HEK293 (cell line): Measurements from ENCODE around the gene FRMPD4.

Experiments used
- CTCF ChIA-PET: fragments of 350-600 bp; formaldehyde crosslinking; extraction: SDS; loops from one replicate; lab custom pipeline; 2021; ENCODE audit warnings: antibody characterized with exemption; lab: Yijun Ruan, JAX
- POLR2A ChIA-PET: fragments of 300-600 bp; formaldehyde crosslinking; extraction: SDS; loops from one replicate; lab custom pipeline; 2020; ENCODE audit warnings: antibody characterized with exemption, inconsistent platforms; lab: Yijun Ruan, JAX
- H3K27ac ChIP-seq: fragments of 200-500 bp; sonication (Bioruptor generic); 2 replicates; pipeline ENCODE4 v1.5.1; 2014; ENCODE audit warnings: low read depth, low read length, control low read depth, inconsistent platforms; ENCODE audit errors: extremely low read depth
- H3K36me3 ChIP-seq, 2 experiments: fragments of 200-500 bp in 1 of 2; sonication (Bioruptor generic) in 1 of 2; 1 replicate in 1 of 2; 2 replicates in 1 of 2; pipeline ENCODE4 v1.5.1; 2014 to 2017; ENCODE audit warnings: inconsistent platforms in 2 of 2, low read length in 2 of 2; ENCODE audit not compliant: control insufficient read depth in 2 of 2, insufficient read depth in 1 of 2
- H3K4me1 ChIP-seq: fragments of 200-500 bp; sonication (Bioruptor generic); 2 replicates; pipeline ENCODE4 v1.5.1; 2014; ENCODE audit warnings: mild to moderate bottlenecking, low read length, inconsistent platforms; ENCODE audit not compliant: control insufficient read depth, insufficient read depth
- H3K4me3 ChIP-seq: 2 replicates; pipeline ENCODE4 v1.5.1; 2011; ENCODE audit warnings: low read depth, mild to moderate bottlenecking, control low read depth, low read length, moderate library complexity
- H3K9me3 ChIP-seq: fragments of 200-500 bp; sonication (Bioruptor generic); 2 replicates; pipeline ENCODE4 v1.5.1; 2014; ENCODE audit warnings: low read depth, low read length, inconsistent platforms; ENCODE audit not compliant: control insufficient read depth, insufficient read depth
- MYNN ChIP-seq: fragments of 450-650 bp; formaldehyde crosslinking; IDR thresholded peaks from 2 replicates; pipeline ENCODE4 v1.5.1; 2016; ENCODE audit warnings: missing biosample characterization, missing genetic modification characterization, borderline replicate concordance
- MZF1 ChIP-seq: fragments of 450-650 bp; formaldehyde crosslinking; IDR thresholded peaks from 2 replicates; pipeline ENCODE4 v1.5.1; 2017; ENCODE audit warnings: missing biosample characterization, missing genetic modification characterization, borderline replicate concordance
- OSR2 ChIP-seq: fragments of 450-650 bp; formaldehyde crosslinking; IDR thresholded peaks from 2 replicates; pipeline ENCODE4 v1.5.1; 2016; ENCODE audit warnings: missing biosample characterization, missing genetic modification characterization
- SP2 ChIP-seq: fragments of 450-650 bp; formaldehyde crosslinking; IDR thresholded peaks from 2 replicates; pipeline ENCODE4 v1.5.1; 2016; ENCODE audit warnings: missing biosample characterization, missing genetic modification characterization
- ZBTB17 ChIP-seq: fragments of 450-650 bp; formaldehyde crosslinking; IDR thresholded peaks from 2 replicates; pipeline ENCODE4 v1.5.1; 2016; ENCODE audit warnings: missing biosample characterization, missing genetic modification characterization
- ZNF121 ChIP-seq: fragments of 450-650 bp; formaldehyde crosslinking; IDR thresholded peaks from 2 replicates; pipeline ENCODE4 v1.5.1; 2016; ENCODE audit warnings: missing biosample characterization, missing genetic modification characterization
- ZNF16 ChIP-seq: fragments of 450-650 bp; formaldehyde crosslinking; IDR thresholded peaks from 2 replicates; pipeline ENCODE4 v1.5.1; 2016; ENCODE audit warnings: low read depth, missing biosample characterization, missing genetic modification characterization
- ZNF184 ChIP-seq: fragments of 450-650 bp; IDR thresholded peaks from 2 replicates; pipeline ENCODE4 v1.5.1; 2018; ENCODE audit warnings: missing biosample characterization, mild to moderate bottlenecking, missing genetic modification characterization
- ZNF223 ChIP-seq: fragments of 450-650 bp; formaldehyde crosslinking; IDR thresholded peaks from 2 replicates; pipeline ENCODE4 v1.5.1; 2016; ENCODE audit warnings: missing biosample characterization, missing genetic modification characterization
- ZNF311 ChIP-seq: fragments of 450-650 bp; formaldehyde crosslinking; IDR thresholded peaks from 2 replicates; pipeline ENCODE4 v1.5.1; 2017; ENCODE audit warnings: missing biosample characterization, missing genetic modification characterization, borderline replicate concordance
- ZNF473 ChIP-seq: fragments of 450-650 bp; formaldehyde crosslinking; IDR thresholded peaks from 2 replicates; pipeline ENCODE4 v1.5.1; 2017; ENCODE audit warnings: missing biosample characterization, missing genetic modification characterization
- ZNF501 ChIP-seq: fragments of 450-650 bp; formaldehyde crosslinking; IDR thresholded peaks from 2 replicates; pipeline ENCODE4 v1.5.1; 2016; ENCODE audit warnings: missing biosample characterization, missing genetic modification characterization
- ZNF521 ChIP-seq: fragments of 450-650 bp; formaldehyde crosslinking; IDR thresholded peaks from 2 replicates; pipeline ENCODE4 v1.5.1; 2017; ENCODE audit warnings: missing biosample characterization, mild to moderate bottlenecking, missing genetic modification characterization
- ZNF548 ChIP-seq: fragments of 450-650 bp; formaldehyde crosslinking; IDR thresholded peaks from 2 replicates; pipeline ENCODE4 v1.5.1; 2016; ENCODE audit warnings: missing biosample characterization, missing genetic modification characterization
- ZNF600 ChIP-seq: fragments of 450-650 bp; formaldehyde crosslinking; IDR thresholded peaks from 2 replicates; pipeline ENCODE4 v1.5.1; 2016; ENCODE audit warnings: missing biosample characterization, missing genetic modification characterization
- ZSCAN30 ChIP-seq: fragments of 450-650 bp; IDR thresholded peaks from 2 replicates; pipeline ENCODE4 v1.5.1; 2018; ENCODE audit warnings: missing biosample characterization, mild to moderate bottlenecking, missing genetic modification characterization, moderate library complexity
- TF ChIP-seq, protein P1 (sequence below): fragments of 450-650 bp; formaldehyde crosslinking; IDR thresholded peaks from 2 replicates; pipeline ENCODE4 v1.5.1; 2016; ENCODE audit warnings: missing biosample characterization, missing genetic modification characterization
- TF ChIP-seq, protein P2 (sequence below): fragments of 450-650 bp; formaldehyde crosslinking; optimal IDR thresholded peaks from 2 replicates; pipeline ENCODE3; 2016; ENCODE audit warnings: missing biosample characterization, mild to moderate bottlenecking, missing genetic modification characterization
- TF ChIP-seq, protein P3 (sequence below): fragments of 450-650 bp; formaldehyde crosslinking; IDR thresholded peaks from 2 replicates; pipeline ENCODE4 v1.5.1; 2016; ENCODE audit warnings: missing biosample characterization, missing genetic modification characterization

Gene FRMPD4

DNA sequence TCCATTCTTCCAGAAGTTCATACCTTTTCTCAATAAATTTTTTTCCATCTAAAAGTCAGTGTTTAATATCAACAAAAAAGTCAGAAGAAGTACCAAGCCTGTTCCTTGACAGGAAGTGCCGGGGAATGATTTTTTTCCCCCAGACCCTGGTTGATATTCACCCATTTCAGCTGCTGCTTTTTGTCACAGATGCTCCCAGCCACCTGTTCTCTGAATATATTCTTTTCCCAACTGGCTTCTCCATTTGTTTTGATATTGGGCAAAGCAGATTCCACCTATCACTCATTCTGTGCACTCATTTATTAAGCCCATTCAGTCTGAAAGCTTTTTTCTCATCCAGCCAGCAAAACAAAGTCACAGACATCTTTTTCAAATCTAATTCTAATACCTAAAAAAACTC, 139.9 kb downstream of the FRMPD4 start (continued):
- TF ChIP-seq, protein P1, sequence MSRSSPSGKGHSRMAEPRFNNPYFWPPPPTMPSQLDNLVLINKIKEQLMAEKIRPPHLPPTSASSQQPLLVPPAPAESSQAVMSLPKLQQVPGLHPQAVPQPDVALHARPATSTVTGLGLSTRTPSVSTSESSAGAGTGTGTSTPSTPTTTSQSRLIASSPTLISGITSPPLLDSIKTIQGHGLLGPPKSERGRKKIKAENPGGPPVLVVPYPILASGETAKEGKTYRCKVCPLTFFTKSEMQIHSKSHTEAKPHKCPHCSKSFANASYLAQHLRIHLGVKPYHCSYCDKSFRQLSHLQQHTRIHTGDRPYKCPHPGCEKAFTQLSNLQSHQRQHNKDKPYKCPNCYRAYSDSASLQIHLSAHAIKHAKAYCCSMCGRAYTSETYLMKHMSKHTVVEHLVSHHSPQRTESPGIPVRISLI = no peak
- TF ChIP-seq ZNF311 (tag by site-specific recombination) (no peak), ZNF16 (no peak)

DNA sequence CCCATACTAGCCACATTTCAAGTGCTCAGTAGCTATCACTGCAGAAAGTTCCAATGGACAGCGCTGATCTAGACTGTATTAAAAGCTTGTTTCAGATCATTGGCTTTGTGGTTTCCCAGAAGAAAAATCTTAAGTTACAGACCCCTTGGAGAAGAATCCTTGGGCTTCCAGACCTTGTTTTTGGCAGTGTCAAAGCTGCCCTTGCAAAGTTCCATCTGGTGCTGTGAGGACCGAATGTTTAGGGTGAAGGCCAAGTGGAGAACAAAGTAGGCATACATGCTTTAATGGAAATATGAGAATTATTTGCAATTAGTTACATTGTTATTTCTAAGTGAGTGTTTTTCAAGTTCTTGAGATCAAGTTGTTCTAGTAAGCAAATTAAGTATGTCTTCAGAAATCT, 144.7 kb downstream of the FRMPD4 start:
- Histone ChIP-seq H3K4me3 (no peak overlapping the region), H3K4me1 (no peaks in the 10 kb centered on the region), H3K9me3 (no peaks in the 10 kb centered on the region), H3K36me3 (no peaks in the 10 kb centered on the region), H3K27ac (no peak overlapping the region)
- ChIA-PET CTCF (interaction anchor here (0.7 kb wide), 1 partner anchor 351 kb away, joined by 5 read pairs; no protein-coding TSS in a partner anchor), POLR2A (no interaction called here)
- TF ChIP-seq, protein P2, sequence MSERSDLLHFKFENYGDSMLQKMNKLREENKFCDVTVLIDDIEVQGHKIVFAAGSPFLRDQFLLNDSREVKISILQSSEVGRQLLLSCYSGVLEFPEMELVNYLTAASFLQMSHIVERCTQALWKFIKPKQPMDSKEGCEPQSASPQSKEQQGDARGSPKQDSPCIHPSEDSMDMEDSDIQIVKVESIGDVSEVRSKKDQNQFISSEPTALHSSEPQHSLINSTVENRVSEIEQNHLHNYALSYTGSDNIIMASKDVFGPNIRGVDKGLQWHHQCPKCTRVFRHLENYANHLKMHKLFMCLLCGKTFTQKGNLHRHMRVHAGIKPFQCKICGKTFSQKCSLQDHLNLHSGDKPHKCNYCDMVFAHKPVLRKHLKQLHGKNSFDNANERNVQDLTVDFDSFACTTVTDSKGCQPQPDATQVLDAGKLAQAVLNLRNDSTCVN (tag by site-specific recombination) = no peak
- TF ChIP-seq MZF1 (tag by site-specific recombination) = no peak
- no peak for TF ChIP-seq ZNF473 (tag by site-specific recombination)
- no peak for TF ChIP-seq ZNF223 (tag by site-specific recombination)
- TF ChIP-seq SP2 (tag by site-specific recombination) = no peak
- TF ChIP-seq OSR2 = no peak
- no peak for TF ChIP-seq ZNF548 (tag by site-specific recombination)
- TF ChIP-seq MYNN (tag by site-specific recombination) = no peak
- TF ChIP-seq ZNF121 (tag by site-specific recombination) = no peak
- TF ChIP-seq, protein P3, sequence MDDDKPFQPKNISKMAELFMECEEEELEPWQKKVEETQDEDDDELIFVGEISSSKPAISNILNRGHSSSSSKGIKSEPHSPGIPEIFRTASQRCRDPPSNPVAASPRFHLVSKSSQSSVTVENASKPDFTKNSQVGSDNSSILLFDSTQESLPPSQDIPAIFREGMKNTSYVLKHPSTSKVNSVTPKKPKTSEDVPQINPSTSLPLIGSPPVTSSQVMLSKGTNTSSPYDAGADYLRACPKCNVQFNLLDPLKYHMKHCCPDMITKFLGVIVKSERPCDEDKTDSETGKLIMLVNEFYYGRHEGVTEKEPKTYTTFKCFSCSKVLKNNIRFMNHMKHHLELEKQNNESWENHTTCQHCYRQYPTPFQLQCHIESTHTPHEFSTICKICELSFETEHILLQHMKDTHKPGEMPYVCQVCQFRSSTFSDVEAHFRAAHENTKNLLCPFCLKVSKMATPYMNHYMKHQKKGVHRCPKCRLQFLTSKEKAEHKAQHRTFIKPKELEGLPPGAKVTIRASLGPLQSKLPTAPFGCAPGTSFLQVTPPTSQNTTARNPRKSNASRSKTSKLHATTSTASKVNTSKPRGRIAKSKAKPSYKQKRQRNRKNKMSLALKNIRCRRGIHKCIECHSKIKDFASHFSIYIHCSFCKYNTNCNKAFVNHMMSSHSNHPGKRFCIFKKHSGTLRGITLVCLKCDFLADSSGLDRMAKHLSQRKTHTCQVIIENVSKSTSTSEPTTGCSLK (tag by site-specific recombination) = no peak
- TF ChIP-seq ZBTB17 = no peak
- TF ChIP-seq, protein P1 = no peak
- TF ChIP-seq ZNF184 (tag by site-specific recombination) = no peak
- no peak for TF ChIP-seq ZSCAN30 (tag by site-specific recombination)
- TF ChIP-seq ZNF501 = no peak
- no peak for TF ChIP-seq ZNF521 (tag by site-specific recombination)
- TF ChIP-seq ZNF600 (tag by site-specific recombination) = no peak
- TF ChIP-seq, all 188 proteins: peak for 0
